ENCODE data around the gene SAXO1. TPM values are rescaled to one million over a fixed set of nuclear protein-coding genes. Genes with fewer than 3 reads are reported as not detected.

Gene SAXO1, protein sequence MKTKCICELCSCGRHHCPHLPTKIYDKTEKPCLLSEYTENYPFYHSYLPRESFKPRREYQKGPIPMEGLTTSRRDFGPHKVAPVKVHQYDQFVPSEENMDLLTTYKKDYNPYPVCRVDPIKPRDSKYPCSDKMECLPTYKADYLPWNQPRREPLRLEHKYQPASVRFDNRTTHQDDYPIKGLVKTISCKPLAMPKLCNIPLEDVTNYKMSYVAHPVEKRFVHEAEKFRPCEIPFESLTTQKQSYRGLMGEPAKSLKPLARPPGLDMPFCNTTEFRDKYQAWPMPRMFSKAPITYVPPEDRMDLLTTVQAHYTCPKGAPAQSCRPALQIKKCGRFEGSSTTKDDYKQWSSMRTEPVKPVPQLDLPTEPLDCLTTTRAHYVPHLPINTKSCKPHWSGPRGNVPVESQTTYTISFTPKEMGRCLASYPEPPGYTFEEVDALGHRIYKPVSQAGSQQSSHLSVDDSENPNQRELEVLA
- not detected for polyA plus RNA-seq (2012; ENCODE audit: missing spikeins)

DNA sequence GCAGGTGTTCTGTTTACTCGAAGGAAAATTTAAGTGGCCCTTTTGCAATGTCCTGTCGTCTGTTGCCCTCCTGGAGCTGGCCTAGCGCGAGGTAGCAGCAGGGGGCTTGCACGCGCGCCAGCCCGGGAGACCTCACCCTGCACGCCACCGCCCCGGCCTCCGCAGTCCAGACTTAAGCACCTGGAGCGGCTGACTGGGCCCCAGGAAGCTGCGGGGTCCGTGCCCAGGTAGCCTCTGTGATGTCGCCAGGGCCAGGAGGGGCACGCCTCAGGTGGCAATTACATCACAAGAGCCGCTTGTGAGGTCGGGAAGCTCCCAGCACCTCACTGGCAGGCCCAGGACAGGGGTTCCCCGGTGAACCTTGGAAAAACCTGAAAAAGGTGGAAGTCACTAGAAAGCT is at the start of gene SAXO1:
SAXO1 (minus strand) TSS at position 195 of the 400 bp plus-strand sequence. CDS start 301 bp downstream, outside the sequence.
- DNase-seq (ENCODE audit: insufficient read length) = no peak
- TF ChIP-seq TAF1 (IDR thresholded peaks at IDR 0.05; ENCODE audit: borderline replicate concordance, low read depth, low read length) (no peak), POLR2AphosphoS5 (IDR thresholded peaks at IDR 0.05; ENCODE audit: low read depth, low read length) (no peak), POLR2A (IDR thresholded peaks at IDR 0.05; ENCODE audit: low read depth, low read length) (no peak)
- FAIRE-seq = no peak

DNA sequence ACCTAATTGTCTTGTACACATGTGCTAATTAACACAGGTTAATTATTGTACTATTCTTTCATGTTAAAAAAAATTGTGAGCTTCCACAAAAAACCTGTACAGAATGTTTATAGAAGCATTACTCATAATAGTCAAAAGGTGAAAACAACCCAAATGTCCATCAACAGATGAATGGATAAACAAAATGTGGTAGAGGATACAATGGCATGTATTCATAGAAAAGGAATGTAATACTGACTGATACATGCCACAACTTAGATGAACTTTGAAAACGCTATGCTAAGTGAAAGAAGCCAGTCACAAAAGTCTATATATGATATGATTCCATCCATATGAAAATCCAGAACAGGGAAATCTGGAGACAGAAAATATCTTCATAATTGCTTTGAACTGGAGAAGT is 41.8 kb upstream of the SAXO1 start:
- no peak for DNase-seq (ENCODE audit: insufficient read length)
- TF ChIP-seq POLR2A (IDR thresholded peaks at IDR 0.05; ENCODE audit: low read depth, low read length) = no peak
- TF ChIP-seq POLR2AphosphoS5 (IDR thresholded peaks at IDR 0.05; ENCODE audit: low read depth, low read length) = no peak
- no peak for TF ChIP-seq TAF1 (IDR thresholded peaks at IDR 0.05; ENCODE audit: borderline replicate concordance, low read depth, low read length)
- no peak for FAIRE-seq

DNA sequence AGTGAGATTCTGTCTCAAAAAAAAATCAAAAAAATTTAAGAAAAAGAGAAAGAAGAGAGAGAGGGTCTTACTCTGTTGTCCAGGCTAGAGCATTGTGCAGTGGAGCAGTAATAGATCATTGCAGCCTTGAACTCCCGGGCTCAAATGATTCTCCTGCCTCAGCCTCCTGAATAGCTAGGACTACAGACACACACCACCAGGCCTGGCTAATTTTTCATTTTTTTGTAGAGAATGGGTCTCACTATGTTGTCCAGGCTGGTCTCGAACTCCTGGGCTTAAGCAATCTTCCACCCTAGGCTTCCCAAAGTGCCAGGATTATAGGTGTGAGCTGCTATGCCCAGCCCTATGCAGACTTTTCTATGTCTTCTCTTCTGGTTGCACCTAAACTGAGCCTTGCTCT is 41.2 kb upstream of the SAXO1 start:
- FAIRE-seq (no peak), DNase-seq (ENCODE audit: insufficient read length) (no peak)
- TF ChIP-seq POLR2A (IDR thresholded peaks at IDR 0.05; ENCODE audit: low read depth, low read length) (no peak), POLR2AphosphoS5 (IDR thresholded peaks at IDR 0.05; ENCODE audit: low read depth, low read length) (no peak), TAF1 (IDR thresholded peaks at IDR 0.05; ENCODE audit: borderline replicate concordance, low read depth, low read length) (no peak)

DNA sequence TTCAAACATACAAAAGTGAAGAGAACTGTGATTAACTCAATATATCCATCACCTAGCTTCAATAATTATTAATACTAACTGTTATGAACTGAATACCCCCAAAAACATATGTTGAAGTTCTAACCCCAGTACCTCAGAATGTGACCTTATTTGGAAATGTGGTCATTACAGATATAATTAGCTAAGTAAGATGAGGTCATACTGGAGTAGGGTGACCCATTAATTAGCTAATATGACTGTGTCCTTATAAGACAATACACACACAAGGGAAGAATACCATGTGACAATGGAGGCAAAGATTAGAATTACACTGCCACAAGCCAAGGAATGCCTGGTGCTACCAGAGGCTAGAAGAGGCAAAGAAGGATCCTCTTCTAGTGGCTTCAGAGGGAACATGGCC is 24.0 kb upstream of the SAXO1 start:
- FAIRE-seq = peak; percentile 64
- no peak for DNase-seq (ENCODE audit: insufficient read length)
- TF ChIP-seq POLR2AphosphoS5 (IDR thresholded peaks at IDR 0.05; ENCODE audit: low read depth, low read length) (no peak), TAF1 (IDR thresholded peaks at IDR 0.05; ENCODE audit: borderline replicate concordance, low read depth, low read length) (no peak), POLR2A (IDR thresholded peaks at IDR 0.05; ENCODE audit: low read depth, low read length) (no peak)

DNA sequence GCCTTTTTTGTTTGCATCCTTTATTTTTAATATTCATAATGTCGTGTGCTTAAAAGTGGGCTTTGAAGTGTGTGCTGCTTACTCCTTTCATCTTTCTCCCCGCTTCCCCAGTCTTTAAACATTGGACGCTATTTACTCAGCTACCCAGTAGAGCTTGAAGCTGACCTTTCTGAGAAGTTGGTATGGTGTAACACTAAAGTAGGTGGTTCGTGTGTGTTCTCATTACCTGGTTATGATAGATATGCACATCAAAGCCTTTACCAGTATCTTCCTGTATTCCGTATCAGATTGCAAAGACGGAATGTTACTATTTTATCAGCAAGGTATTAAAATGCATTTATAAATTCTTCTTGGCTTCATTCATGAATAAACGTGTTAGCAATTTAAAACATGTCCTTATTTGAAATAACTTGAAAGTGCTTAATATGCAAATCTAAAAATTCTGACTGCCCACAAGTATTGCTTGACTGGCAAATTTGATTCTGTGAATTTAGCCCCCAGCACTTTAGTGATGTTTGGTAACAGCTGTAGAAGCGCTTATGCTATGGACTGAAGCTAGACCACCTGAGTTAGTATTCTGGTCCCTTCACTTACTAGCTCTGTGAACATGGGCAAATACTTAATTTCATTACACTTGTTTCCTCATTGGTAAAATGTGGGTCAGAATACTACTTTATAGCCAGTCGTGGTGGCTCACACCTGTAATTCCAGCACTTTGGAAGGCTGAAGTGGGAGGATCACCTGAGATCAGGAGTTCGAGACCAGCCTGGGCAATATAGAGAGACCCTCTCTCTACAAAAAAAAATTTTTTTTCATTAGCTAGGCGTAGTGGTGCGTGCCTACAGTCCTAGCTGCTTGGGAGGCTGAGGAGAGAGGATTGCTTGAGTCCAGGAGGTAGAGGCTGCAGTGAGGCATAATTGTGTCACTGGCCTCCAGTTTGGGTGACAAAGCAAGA is 17.9 kb upstream of the SAXO1 start:
- TF ChIP-seq TAF1 (IDR thresholded peaks at IDR 0.05; ENCODE audit: borderline replicate concordance, low read depth, low read length) (no peak), POLR2AphosphoS5 (IDR thresholded peaks at IDR 0.05; ENCODE audit: low read depth, low read length) (no peak), POLR2A (IDR thresholded peaks at IDR 0.05; ENCODE audit: low read depth, low read length) (no peak)
- DNase-seq (ENCODE audit: insufficient read length) = no peak

DNA sequence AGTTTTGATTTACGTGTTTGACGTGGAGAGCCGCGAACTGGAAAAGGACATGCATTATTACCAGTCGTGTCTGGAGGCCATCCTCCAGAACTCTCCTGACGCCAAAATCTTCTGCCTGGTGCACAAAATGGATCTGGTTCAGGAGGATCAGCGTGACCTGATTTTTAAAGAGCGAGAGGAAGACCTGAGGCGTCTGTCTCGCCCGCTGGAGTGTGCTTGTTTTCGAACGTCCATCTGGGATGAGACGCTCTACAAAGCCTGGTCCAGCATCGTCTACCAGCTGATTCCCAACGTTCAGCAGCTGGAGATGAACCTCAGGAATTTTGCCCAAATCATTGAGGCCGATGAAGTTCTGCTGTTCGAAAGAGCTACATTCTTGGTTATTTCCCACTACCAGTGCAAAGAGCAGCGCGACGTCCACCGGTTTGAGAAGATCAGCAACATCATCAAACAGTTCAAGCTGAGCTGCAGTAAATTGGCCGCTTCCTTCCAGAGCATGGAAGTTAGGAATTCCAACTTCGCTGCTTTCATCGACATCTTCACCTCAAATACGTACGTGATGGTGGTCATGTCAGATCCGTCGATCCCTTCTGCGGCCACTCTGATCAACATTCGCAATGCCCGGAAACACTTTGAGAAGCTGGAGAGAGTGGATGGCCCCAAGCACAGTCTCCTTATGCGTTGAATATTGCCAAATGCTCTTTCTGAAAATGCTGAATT is 17.1 kb upstream of the SAXO1 start:
- FAIRE-seq (peak; percentile 77), DNase-seq (ENCODE audit: insufficient read length) (no peak)
- TF ChIP-seq POLR2AphosphoS5 (IDR thresholded peaks at IDR 0.05; ENCODE audit: low read depth, low read length) (no peak), TAF1 (IDR thresholded peaks at IDR 0.05; ENCODE audit: borderline replicate concordance, low read depth, low read length) (no peak), POLR2A (IDR thresholded peaks at IDR 0.05; ENCODE audit: low read depth, low read length) (no peak)

More for the DNA sequence above, 17.9 kb upstream of the SAXO1 start:
- peak; percentile 57 for FAIRE-seq

DNA sequence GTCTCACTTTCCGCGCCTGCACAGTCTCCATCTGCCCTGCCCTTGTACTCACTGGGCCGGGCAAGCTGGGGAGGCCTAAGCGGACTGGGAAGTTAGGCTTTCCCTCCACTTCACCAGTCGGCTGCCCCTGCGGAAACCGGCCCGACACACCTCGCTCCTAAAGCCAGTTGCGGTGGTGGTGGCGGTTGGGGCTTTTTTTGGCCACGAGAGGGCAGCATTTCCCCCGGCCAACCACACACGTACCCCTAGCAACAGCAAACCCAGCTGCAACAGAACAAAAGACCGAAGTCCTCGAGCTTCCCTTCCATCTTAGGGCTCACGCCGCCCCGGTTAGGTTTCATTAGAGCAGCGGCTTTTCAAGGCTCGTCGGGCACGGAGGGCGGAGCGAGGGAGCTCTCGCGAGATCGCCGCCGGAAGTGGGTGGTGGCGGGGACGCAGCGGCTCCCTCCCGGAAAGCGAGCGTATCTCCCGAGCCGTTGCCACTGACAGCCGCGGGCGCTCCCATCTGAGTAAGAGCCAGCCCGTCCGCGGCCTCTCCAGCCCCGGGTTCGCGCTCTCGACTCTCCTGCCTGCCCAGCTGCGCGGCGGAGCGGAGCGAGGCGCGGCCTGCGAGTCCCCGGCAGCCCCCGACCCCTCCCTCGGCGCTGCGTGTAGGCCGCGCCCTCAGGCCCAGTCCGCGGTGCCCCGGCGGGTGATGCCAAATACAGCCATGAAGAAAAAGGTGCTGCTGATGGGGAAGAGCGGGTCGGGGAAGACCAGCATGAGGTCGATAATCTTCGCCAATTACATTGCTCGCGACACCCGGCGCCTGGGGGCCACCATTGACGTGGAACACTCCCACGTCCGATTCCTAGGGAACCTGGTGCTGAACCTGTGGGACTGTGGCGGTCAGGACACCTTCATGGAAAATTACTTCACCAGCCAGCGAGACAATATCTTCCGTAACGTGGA is 16.2 kb upstream of the SAXO1 start, which contains the start of gene RRAGA:
RRAGA (plus strand) TSS at position 462 of the 951 bp plus-strand sequence; CDS start at position 695, 233 bp downstream.
- peak; percentile 97 for FAIRE-seq
- peak; percentile 81 for DNase-seq (ENCODE audit: insufficient read length)
- TF ChIP-seq POLR2A (IDR thresholded peaks at IDR 0.05; ENCODE audit: low read depth, low read length) = peak; percentile 97
- TF ChIP-seq POLR2AphosphoS5 (IDR thresholded peaks at IDR 0.05; ENCODE audit: low read depth, low read length) = peak; percentile 89
- TF ChIP-seq TAF1 (IDR thresholded peaks at IDR 0.05; ENCODE audit: borderline replicate concordance, low read depth, low read length) = peak; percentile 62; the same call in 1 of the 2 replicates

DNA sequence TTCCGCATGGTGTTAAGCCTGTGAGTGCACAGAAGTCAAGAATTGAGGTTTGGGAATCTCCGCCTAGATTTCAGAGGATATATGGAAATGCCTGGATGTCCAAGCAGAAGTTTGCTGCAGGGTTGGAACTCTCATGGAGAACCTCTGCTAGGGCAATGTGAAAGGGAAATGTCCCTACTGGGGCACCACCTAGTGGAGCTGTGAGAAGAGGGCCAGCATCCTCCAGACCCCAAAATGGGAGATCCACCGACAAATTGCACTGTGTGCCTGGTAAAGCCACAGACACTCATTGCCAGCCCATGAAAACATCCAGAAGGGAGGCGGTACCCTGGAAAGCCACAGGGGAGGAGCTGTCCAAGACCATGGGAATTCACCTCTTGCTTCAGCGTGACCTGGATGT is 3.6 kb upstream of the SAXO1 start:
- DNase-seq (ENCODE audit: insufficient read length) (no peak), FAIRE-seq (no peak)
- TF ChIP-seq TAF1 (IDR thresholded peaks at IDR 0.05; ENCODE audit: borderline replicate concordance, low read depth, low read length) (no peak), POLR2A (IDR thresholded peaks at IDR 0.05; ENCODE audit: low read depth, low read length) (no peak), POLR2AphosphoS5 (IDR thresholded peaks at IDR 0.05; ENCODE audit: low read depth, low read length) (no peak)

DNA sequence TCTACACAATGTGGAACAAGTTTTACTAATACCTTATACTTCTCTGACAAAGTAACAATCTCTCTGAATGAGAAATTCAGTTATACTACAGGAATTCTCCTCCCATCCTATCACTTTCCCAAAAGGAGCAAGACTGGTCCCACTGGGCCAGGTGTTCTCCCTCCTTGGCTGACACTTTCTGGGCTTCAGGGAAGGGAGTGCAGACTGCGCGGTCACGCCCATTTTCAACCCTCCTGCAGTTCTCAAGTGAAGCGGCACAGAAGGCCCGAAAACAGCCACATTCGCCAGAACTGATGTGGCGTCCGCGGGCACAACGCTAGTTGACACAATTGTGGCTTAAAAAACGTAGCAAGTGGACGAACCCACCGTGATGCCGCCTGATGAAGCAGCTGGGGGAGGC is 603 bp downstream of the SAXO1 start:
- TF ChIP-seq POLR2AphosphoS5 (IDR thresholded peaks at IDR 0.05; ENCODE audit: low read depth, low read length) = no peak
- no peak for TF ChIP-seq TAF1 (IDR thresholded peaks at IDR 0.05; ENCODE audit: borderline replicate concordance, low read depth, low read length)
- no peak for TF ChIP-seq POLR2A (IDR thresholded peaks at IDR 0.05; ENCODE audit: low read depth, low read length)
- DNase-seq (ENCODE audit: insufficient read length) (no peak), FAIRE-seq (no peak)

DNA sequence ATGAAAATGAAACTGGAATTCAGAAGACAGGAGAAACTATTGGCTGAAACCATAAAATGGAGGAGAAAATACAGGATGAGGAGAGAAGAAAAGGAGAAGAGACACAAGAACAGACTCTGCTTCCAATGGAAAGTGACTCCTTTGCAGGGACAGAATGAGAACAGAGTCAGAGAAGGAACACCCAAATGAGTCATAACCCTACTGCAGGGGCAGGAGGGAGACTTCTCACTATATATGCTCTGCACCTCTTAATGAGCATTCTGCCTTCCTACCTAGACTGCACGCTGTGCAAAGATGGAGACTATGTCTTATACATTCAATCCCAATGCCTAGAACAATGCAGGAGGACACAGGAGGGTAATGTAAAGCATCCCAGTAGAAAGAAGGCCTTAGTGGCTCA is 2.1 kb downstream of the SAXO1 start:
- TF ChIP-seq POLR2A (IDR thresholded peaks at IDR 0.05; ENCODE audit: low read depth, low read length) (no peak), TAF1 (IDR thresholded peaks at IDR 0.05; ENCODE audit: borderline replicate concordance, low read depth, low read length) (no peak), POLR2AphosphoS5 (IDR thresholded peaks at IDR 0.05; ENCODE audit: low read depth, low read length) (no peak)
- FAIRE-seq (peak; percentile 62), DNase-seq (ENCODE audit: insufficient read length) (no peak)

All from GM12892 (cell line).